ES-I3 (cell line): Measurements from ENCODE around the gene MRGPRF.

Experiments used
- H3K36me3 ChIP-seq: 2 replicates; pipeline ENCODE4 v1.6.1; 2013; ENCODE audit warnings: mild to moderate bottlenecking, low read length, control low read depth, moderate library complexity; ENCODE audit not compliant: insufficient read depth
- H3K4me1 ChIP-seq: 2 replicates; pipeline ENCODE4 v1.6.1; 2013; ENCODE audit warnings: mild to moderate bottlenecking, control low read depth, low read length; ENCODE audit not compliant: insufficient read depth
- H3K9ac ChIP-seq: 2 replicates; pipeline ENCODE4 v1.6.1; 2013; ENCODE audit warnings: low read depth, mild to moderate bottlenecking, low read length, moderate library complexity
- H3K9me3 ChIP-seq: 2 replicates; pipeline ENCODE4 v1.6.1; 2013; ENCODE audit warnings: mild to moderate bottlenecking, low read length, moderate library complexity; ENCODE audit not compliant: control insufficient read depth, insufficient read depth

MRGPRF gene

GRCh38 chr11:68954836-68955606 lies 58.0 kb downstream of the MRGPRF start:
- H3K4me1 ChIP-seq = peaks cover 15% of the 10 kb centered on the region
- no peak overlapping the region for H3K9ac ChIP-seq
- no peaks in the 10 kb centered on the region for H3K36me3 ChIP-seq
- no peaks in the 10 kb centered on the region for H3K9me3 ChIP-seq
